IMR-90 (cell line): Measurements from ENCODE around the gene RAB29. TPM values are rescaled to one million over a fixed set of nuclear protein-coding genes. Genes with fewer than 3 reads are reported as not detected.
"Not testable (repeated sequence)": the region's sequence is repeated elsewhere in the genome, so short reads cannot be mapped to it uniquely, and the experiment has no call there.

ENCODE experiments used
- ATAC-seq: fragments of 200-7000 bp; cut with Tn5 transposase; 2 replicates; pipeline ENCODE4 v1.9.1; 2020; ENCODE audit warnings: low read depth, mild to moderate bottlenecking, moderate library complexity
- BruUV-seq: library from RNA; stranded (reverse); fragments of 400-500 nt; replicated peaks from 2 replicates; lab custom pipeline; 2021; lab: Mats Ljungman, UMichigan
- CTCF ChIA-PET: fragments of 300-600 bp; formaldehyde crosslinking; extraction: SDS; loops from one replicate; lab custom pipeline; 2021; ENCODE audit warnings: antibody characterized with exemption; lab: Yijun Ruan, JAX
- POLR2A ChIA-PET: fragments of 300-600 bp; sonication (Branson Sonifier 250); formaldehyde crosslinking; loops from one replicate; lab custom pipeline; 2022; ENCODE audit warnings: antibody characterized with exemption; ENCODE audit not compliant: unreplicated experiment; lab: Charles Lee
- DNase-seq: peaks from one replicate; pipeline ENCODE4 v3.0.0; 2013
- H2AFZ ChIP-seq: replicated peaks from 2 replicates; pipeline ENCODE3; 2013; ENCODE audit warnings: low read length, mild to moderate bottlenecking; ENCODE audit not compliant: poor library complexity
- H2AK5ac ChIP-seq: 2 replicates; pipeline ENCODE4 v1.6.1; 2013; ENCODE audit warnings: low read depth, low read length, inconsistent platforms
- H2AK9ac ChIP-seq: replicated peaks from 2 replicates; pipeline ENCODE3; 2013; ENCODE audit warnings: mild to moderate bottlenecking, low read depth, low read length, moderate library complexity; ENCODE audit not compliant: poor library complexity
- H2BK120ac ChIP-seq: 2 replicates; pipeline ENCODE4 v1.6.1; 2013; ENCODE audit warnings: low read depth, low read length, inconsistent platforms
- H2BK15ac ChIP-seq: 3 replicates; pipeline ENCODE4 v1.6.1; 2013; ENCODE audit warnings: low read depth, low read length, inconsistent platforms
- H2BK20ac ChIP-seq: 2 replicates; pipeline ENCODE4 v1.6.1; 2013; ENCODE audit warnings: low read depth, mild to moderate bottlenecking, inconsistent platforms, low read length, moderate library complexity
- H2BK5ac ChIP-seq: 2 replicates; pipeline ENCODE4 v1.6.1; 2013; ENCODE audit warnings: mild to moderate bottlenecking, low read depth, low read length, inconsistent platforms; ENCODE audit not compliant: poor library complexity, severe bottlenecking
- H3K14ac ChIP-seq: replicated peaks from 2 replicates; pipeline ENCODE4 v1.6.1; 2013; ENCODE audit warnings: low read depth, low read length, inconsistent platforms
- H3K18ac ChIP-seq: 2 replicates; pipeline ENCODE4 v1.6.1; 2013; ENCODE audit warnings: low read depth, low read length, control low read depth
- H3K23ac ChIP-seq: 2 replicates; pipeline ENCODE4 v1.6.1; 2013; ENCODE audit warnings: low read depth, low read length, inconsistent platforms
- H3K27ac ChIP-seq: 2 replicates; pipeline ENCODE4 v1.5.1; 2013; ENCODE audit warnings: mild to moderate bottlenecking, control low read depth, low read length; ENCODE audit not compliant: insufficient read depth
- H3K27me3 ChIP-seq: 2 replicates; pipeline ENCODE4 v1.6.1; 2013; ENCODE audit warnings: low read length; ENCODE audit not compliant: control insufficient read depth, insufficient read depth
- H3K36me3 ChIP-seq: 2 replicates; pipeline ENCODE4 v1.6.1; 2013; ENCODE audit warnings: low read length, mixed read lengths; ENCODE audit not compliant: control insufficient read depth, insufficient read depth
- H3K4ac ChIP-seq: 2 replicates; pipeline ENCODE4 v1.6.1; 2013; ENCODE audit warnings: low read depth, low read length, inconsistent platforms
- H3K4me1 ChIP-seq: 2 replicates; pipeline ENCODE4 v1.6.1; 2013; ENCODE audit warnings: low read length, mixed read lengths; ENCODE audit not compliant: control insufficient read depth, insufficient read depth
- H3K4me2 ChIP-seq: 2 replicates; pipeline ENCODE4 v1.6.1; 2013; ENCODE audit warnings: low read depth, mild to moderate bottlenecking, control low read depth, low read length, moderate library complexity
- H3K4me3 ChIP-seq: 2 replicates; pipeline ENCODE4 v1.5.1; 2013; ENCODE audit warnings: low read depth, mild to moderate bottlenecking, control low read depth, low read length, moderate library complexity; ENCODE audit not compliant: insufficient read depth
- H3K56ac ChIP-seq: 2 replicates; pipeline ENCODE4 v1.6.1; 2013; ENCODE audit warnings: low read length, inconsistent platforms; ENCODE audit not compliant: insufficient read depth; ENCODE audit errors: extremely low read depth
- H3K79me1 ChIP-seq, 2 experiments: 2 replicates each; pipeline ENCODE4 v1.6.1; 2013; ENCODE audit warnings: low read length in 2 of 2, inconsistent platforms in 1 of 2, low read depth in 1 of 2
- H3K9ac ChIP-seq: 2 replicates; pipeline ENCODE4 v1.6.1; 2013; ENCODE audit warnings: low read depth, low read length, control low read depth
- H3K9me1 ChIP-seq: 2 replicates; pipeline ENCODE4 v1.6.1; 2013; ENCODE audit warnings: low read length, inconsistent platforms; ENCODE audit not compliant: insufficient read depth
- H3K9me3 ChIP-seq: 2 replicates; pipeline ENCODE4 v1.6.1; 2013; ENCODE audit warnings: low read length; ENCODE audit not compliant: control insufficient read depth, insufficient read depth
- H4K20me1 ChIP-seq: 2 replicates; pipeline ENCODE4 v1.6.1; 2013; ENCODE audit warnings: low read length, inconsistent platforms; ENCODE audit not compliant: insufficient read depth
- H4K5ac ChIP-seq: 2 replicates; pipeline ENCODE4 v1.6.1; 2013; ENCODE audit warnings: mild to moderate bottlenecking, low read depth, low read length, control low read depth
- H4K8ac ChIP-seq, 2 experiments: 2 replicates each; pipeline ENCODE4 v1.6.1; 2013; ENCODE audit warnings: low read depth in 2 of 2, low read length in 2 of 2, control low read depth in 1 of 2, inconsistent platforms in 1 of 2
- H4K91ac ChIP-seq: 2 replicates; pipeline ENCODE4 v1.6.1; 2013; ENCODE audit warnings: low read depth, low read length, inconsistent platforms; ENCODE audit not compliant: insufficient read depth
- CHD1 ChIP-seq: IDR thresholded peaks from 2 replicates; pipeline ENCODE4 v1.6.1; 2012; ENCODE audit warnings: low read depth, low read length, improper control_type of control experiment
- SMC3 ChIP-seq: fragments of 150-350 bp; IDR thresholded peaks from 2 replicates; pipeline ENCODE4 v1.6.1; 2016; ENCODE audit warnings: low read depth, mild to moderate bottlenecking, antibody characterized with exemption, low read length, moderate library complexity
- WGBS, 2 experiments: methylation state at CpG; one replicate each; pipeline versions ENCODE4 v1.1.5 to v1.1.7; 2013; ENCODE audit warnings: missing lambda C conversion rate in 2 of 2; ENCODE audit not compliant: insufficient read length in 1 of 2; ENCODE audit errors: extremely low coverage in 2 of 2; 5-methylcytosine and 5-hydroxymethylcytosine counted together
- dilution Hi-C: fragments of 300-500 bp; cut with HindIII; formaldehyde crosslinking; loops from one replicate; pipeline ENCODE4 v1.14.3; 2018; ENCODE audit warnings: low sequenced_read_pairs; ENCODE audit not compliant: unreplicated experiment
- in situ Hi-C: fragments of 300-500 bp; cut with MboI; formaldehyde crosslinking; loops from 3 replicates; pipeline ENCODE4 v1.14.3; 2019; ENCODE audit warnings: low sequenced_read_pairs, inconsistent platforms, mixed read lengths
- intact Hi-C: fragments of 100-400 bp; cut with micrococcal nuclease; formaldehyde crosslinking; loops from 2 replicates; pipeline ENCODE4 v1.10.0; 2022
- polyA plus RNA-seq, 3 experiments: library from polyadenylated mRNA; depleted of rRNA; stranded (reverse); fragments of >200 nt; gene quantifications; 2 replicates each; pipeline ENCODE4 v1.2.3, GENCODE V29; 2012; ENCODE audit warnings: low replicate concordance in 1 of 3
- total RNA-seq: library from RNA; depleted of rRNA; stranded (reverse); fragments of >200 nt; gene quantifications from 2 replicates; pipeline ENCODE4 v1.2.3, GENCODE V29; 2012

RAB29 gene
- total and polyA plus RNA-seq, 2 of the 4 experiments (the other 2 are of a cell fraction) = 5.7 to 7.3 TPM

- Histone ChIP-seq H2BK120ac (no peak overlapping the region), H2AFZ (no peak overlapping the region), H3K4me1 (no peaks in the 10 kb centered on the region; the same call in 1 of the 2 replicates), H4K91ac (no peak overlapping the region), H2BK20ac (no peak overlapping the region), H3K9me1 (0 out of 2 replicates have a peak, but pooled peaks cover 5% of the 10 kb centered on the region), H4K8ac (no peak overlapping the region), H3K79me1 (peaks cover 17 to 39% of the 10 kb centered on the region in 2 experiments), H2BK5ac (no peak overlapping the region), H3K27me3 (no peaks in the 10 kb centered on the region), H3K36me3 (peaks cover 26% of the 10 kb centered on the region), H3K4me3 (no peak overlapping the region), H3K14ac (no peak overlapping the region), H3K4ac (no peak overlapping the region), H2AK9ac (no peak overlapping the region), H3K4me2 (no peak overlapping the region), H4K20me1 (peaks cover 22% of the 10 kb centered on the region), H3K9ac (no peak overlapping the region), H3K9me3 (no peaks in the 10 kb centered on the region), H3K23ac (no peak overlapping the region), H4K5ac (no peak overlapping the region), H3K27ac (no peak overlapping the region), H3K18ac (no peak overlapping the region), H3K56ac (no peak overlapping the region), H2AK5ac (no peak overlapping the region), H2BK15ac (no peak overlapping the region)
- no peak for ATAC-seq
- no peak for TF ChIP-seq CHD1
- no peak for TF ChIP-seq SMC3
- ChIA-PET CTCF (no interaction called here), POLR2A (interaction anchor here (0.6 kb wide), 1 partner anchor 8 kb away, joined by 4 read pairs; no protein-coding TSS in a partner anchor)
- intact Hi-C loops (no loop called here), dilution Hi-C loops (no loop called here), in situ Hi-C loops (no loop called here)
- WGBS, 2 experiments = no CpG with 5 or more reads among the region's 1 CpG
- BruUV-seq = no TSS peak
- no peak for DNase-seq
These were observed 49.8 kb downstream of the RAB29 start for GRCh38 chr1:205725514-205725913.

- H2BK5ac ChIP-seq, BruUV-seq, H3K4ac ChIP-seq, H3K9ac ChIP-seq, ATAC-seq, H2AFZ ChIP-seq, H2BK20ac ChIP-seq, H3K4me3 ChIP-seq, H3K56ac ChIP-seq, H3K4me2 ChIP-seq, POLR2A ChIA-PET, H4K20me1 ChIP-seq, intact Hi-C loops, H4K5ac ChIP-seq, H2BK15ac ChIP-seq, H2AK5ac ChIP-seq, H3K18ac ChIP-seq, H3K27ac ChIP-seq, H3K27me3 ChIP-seq, H3K9me3 ChIP-seq, H3K9me1 ChIP-seq, in situ Hi-C loops, H3K14ac ChIP-seq, H3K23ac ChIP-seq, H2BK120ac ChIP-seq, H3K4me1 ChIP-seq, H2AK9ac ChIP-seq, DNase-seq, H4K91ac ChIP-seq, dilution Hi-C loops, H4K8ac ChIP-seq: not testable (repeated sequence)
- CTCF ChIA-PET = interaction anchor here (1.0 to 1.4 kb wide), 4 partner anchors 9 to 257 kb away, joined by 3 to 4 read pairs (median 3); no protein-coding TSS in a partner anchor
- H3K79me1 ChIP-seq = peaks cover 10 to 20% of the 10 kb centered on the region in 2 experiments
- H3K36me3 ChIP-seq = peaks cover 30% of the 10 kb centered on the region
- WGBS, 2 experiments = 100% methylated on average over 1 of the region's 2 CpGs; no CpG with 5 or more reads in 1 of the 2 experiments
These were observed 54.5 kb downstream of the RAB29 start for GRCh38 chr1:205720740-205721139.
